GM10248 (cell line): ENCODE data around the gene BPIFB3.

Experiments used
- CTCF ChIA-PET: fragments of 300-600 bp; sonication (Branson Sonifier 250); formaldehyde crosslinking; extraction: SDS; loops from one replicate; lab custom pipeline; 2021; ENCODE audit warnings: antibody characterized with exemption; lab: Yijun Ruan, JAX
- POLR2A ChIA-PET: fragments of 350-650 bp; sonication (Branson Sonifier 250); formaldehyde crosslinking; extraction: SDS; loops from one replicate; lab custom pipeline; 2020; ENCODE audit warnings: antibody characterized with exemption; lab: Yijun Ruan, JAX
- DNase-seq: peaks from one replicate; pipeline ENCODE4 v3.0.0; 2012; ENCODE audit errors: extremely low spot score
- TF ChIP-seq, protein P1 (sequence below): IDR thresholded peaks from 2 replicates; pipeline ENCODE4 v1.5.1; 2012; ENCODE audit warnings: mild to moderate bottlenecking, low read depth; ENCODE audit errors: extremely low read depth, missing control alignments, control extremely low read depth

The BPIFB3 gene

DNA sequence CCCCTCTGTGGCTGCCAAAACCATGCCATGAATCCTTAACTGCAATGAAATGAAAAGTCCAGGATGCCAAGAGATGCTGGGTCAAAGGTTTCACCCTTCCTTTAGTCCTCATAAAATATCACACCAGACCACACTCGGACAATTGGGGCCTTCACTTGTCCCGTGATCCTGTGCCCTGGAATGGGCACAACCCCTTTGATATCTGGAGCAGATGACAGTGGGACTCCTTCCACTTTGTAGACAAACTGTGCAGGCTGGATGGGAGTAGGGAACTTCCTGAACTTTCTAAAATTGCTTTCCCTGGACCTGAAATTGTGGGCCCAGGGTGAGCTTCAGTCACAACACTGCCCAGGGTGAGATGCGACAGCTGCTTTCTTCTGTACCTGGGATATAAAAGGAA lies 31.8 kb upstream of the BPIFB3 start:
- TF ChIP-seq, protein P1, sequence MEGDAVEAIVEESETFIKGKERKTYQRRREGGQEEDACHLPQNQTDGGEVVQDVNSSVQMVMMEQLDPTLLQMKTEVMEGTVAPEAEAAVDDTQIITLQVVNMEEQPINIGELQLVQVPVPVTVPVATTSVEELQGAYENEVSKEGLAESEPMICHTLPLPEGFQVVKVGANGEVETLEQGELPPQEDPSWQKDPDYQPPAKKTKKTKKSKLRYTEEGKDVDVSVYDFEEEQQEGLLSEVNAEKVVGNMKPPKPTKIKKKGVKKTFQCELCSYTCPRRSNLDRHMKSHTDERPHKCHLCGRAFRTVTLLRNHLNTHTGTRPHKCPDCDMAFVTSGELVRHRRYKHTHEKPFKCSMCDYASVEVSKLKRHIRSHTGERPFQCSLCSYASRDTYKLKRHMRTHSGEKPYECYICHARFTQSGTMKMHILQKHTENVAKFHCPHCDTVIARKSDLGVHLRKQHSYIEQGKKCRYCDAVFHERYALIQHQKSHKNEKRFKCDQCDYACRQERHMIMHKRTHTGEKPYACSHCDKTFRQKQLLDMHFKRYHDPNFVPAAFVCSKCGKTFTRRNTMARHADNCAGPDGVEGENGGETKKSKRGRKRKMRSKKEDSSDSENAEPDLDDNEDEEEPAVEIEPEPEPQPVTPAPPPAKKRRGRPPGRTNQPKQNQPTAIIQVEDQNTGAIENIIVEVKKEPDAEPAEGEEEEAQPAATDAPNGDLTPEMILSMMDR, result no peak
- no peak for DNase-seq
- ChIA-PET CTCF (no interaction called here), POLR2A (no interaction called here)

DNA sequence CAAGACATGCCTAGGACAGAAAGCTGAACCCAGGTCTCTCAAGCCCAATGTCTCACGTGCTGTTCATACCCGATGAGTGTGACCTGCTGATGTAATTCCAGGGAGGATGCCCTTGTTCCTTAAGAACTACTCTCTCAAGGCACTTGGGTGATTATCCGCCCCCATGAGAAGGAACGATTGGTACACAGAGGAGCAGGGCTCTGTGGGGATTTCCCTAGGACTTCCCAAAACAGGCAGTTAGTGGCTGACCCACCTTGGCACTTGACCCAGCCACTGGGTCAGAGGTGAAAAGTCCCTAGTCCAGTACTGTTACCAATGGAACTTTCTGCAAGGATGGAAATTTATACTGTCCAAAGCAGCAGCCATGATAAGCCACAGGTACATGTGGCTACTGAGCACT lies 31.4 kb upstream of the BPIFB3 start:
- ChIA-PET POLR2A (no interaction called here), CTCF (no interaction called here)
- TF ChIP-seq, protein P1, result no peak
- DNase-seq, result no peak

DNA sequence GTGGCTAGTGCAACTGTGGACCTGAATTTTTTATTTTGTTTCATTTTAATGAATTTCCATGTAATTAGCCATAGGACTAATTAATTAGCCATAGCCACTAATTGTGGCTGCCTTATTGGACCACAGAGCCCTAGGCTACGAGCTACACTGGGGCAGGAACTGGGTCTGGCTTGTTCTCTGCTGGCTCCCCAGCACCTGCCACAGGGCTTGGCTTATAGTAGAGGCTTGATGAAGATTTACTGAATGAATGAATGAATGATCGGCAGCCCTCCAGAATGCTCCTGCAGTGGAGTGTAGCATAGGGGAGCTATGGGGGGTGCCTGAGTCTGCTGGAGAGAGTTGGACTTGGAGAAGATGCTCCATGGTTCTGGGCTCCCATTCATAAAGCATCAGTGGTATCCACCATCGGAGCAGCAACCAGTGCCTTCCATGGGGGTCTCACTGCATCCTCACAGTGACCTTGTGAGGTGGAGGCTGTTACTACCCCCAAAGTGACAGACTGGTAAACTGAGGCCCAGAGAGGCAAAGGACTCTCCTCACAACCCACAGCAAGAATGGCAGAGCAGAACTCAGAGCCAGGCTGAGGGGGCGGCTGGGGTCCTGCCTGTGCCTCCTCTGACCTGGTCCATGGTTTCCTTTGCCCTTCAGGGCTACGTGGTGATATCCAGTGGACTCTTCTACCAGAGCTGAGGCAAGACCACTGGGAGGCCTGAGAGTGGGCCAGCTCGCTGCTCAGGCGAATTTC lies 30.8 kb upstream of the BPIFB3 start:
- DNase-seq, result no peak
- TF ChIP-seq, protein P1, result no peak
- ChIA-PET CTCF (no interaction called here), POLR2A (no interaction called here)

DNA sequence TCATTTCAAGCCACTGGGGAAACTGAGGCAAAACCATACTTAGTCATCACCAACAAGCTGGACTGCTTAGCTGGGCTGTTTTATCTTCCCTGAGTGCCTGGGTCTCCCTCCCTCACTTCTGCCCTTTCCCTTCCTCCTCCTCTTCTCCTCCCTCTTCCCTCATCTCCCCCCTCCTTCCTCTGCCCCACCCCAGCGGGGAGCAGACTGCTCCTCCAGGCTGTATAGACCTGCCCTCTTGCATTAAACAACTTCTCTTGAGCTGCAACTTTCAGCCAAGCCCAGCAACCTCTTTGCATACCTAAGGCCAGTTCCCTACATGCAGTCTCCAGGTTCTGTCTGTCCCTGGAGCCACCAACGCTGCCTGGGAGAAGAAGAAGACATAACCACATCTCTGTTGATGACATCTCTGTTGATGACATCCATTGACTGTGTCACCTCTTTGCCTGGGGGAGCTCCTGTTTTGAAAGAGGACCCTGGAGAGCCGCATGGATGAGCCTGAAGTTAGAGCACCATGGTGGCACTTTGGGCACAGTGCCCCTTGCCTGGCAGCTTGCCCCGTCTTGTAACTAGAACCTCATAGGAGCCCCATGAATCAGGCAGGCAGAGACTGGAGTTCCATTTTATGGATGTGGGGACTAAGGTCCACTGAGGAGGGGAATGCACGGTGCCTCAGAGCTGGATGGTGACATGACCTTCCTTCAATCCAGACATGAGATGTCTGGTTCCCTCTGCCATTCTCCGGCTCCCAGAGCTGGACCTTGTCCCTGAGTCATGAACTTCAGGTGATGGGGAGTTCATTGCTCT lies 30.1 kb upstream of the BPIFB3 start:
- no peak for DNase-seq
- POLR2A ChIA-PET, result no interaction called here
- CTCF ChIA-PET, result interaction anchor here (1.1 kb wide), 1 partner anchor 14 kb away, joined by 3 read pairs; no protein-coding TSS in a partner anchor
- TF ChIP-seq, protein P1, result no peak

DNA sequence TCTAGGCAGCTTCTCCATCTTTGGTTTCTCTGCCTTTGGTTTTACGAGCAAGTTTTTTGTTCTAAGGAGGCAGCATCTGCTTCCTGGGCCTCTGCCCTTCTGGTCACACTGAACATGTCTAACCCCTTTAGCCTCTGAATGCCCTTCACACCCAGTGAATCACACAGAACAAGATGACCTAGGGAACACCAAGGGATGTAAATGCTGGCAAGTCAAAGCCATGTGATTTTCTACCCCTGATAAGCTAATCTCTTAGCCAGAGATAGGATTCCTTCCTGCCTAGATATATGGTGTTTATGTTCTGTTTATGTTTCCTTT lies 29.5 kb upstream of the BPIFB3 start:
- ChIA-PET POLR2A (no interaction called here), CTCF (interaction anchor here (1.1 kb wide), 1 partner anchor 15 kb away, joined by 3 read pairs; no protein-coding TSS in a partner anchor)
- TF ChIP-seq, protein P1, result no peak
- DNase-seq, result no peak

DNA sequence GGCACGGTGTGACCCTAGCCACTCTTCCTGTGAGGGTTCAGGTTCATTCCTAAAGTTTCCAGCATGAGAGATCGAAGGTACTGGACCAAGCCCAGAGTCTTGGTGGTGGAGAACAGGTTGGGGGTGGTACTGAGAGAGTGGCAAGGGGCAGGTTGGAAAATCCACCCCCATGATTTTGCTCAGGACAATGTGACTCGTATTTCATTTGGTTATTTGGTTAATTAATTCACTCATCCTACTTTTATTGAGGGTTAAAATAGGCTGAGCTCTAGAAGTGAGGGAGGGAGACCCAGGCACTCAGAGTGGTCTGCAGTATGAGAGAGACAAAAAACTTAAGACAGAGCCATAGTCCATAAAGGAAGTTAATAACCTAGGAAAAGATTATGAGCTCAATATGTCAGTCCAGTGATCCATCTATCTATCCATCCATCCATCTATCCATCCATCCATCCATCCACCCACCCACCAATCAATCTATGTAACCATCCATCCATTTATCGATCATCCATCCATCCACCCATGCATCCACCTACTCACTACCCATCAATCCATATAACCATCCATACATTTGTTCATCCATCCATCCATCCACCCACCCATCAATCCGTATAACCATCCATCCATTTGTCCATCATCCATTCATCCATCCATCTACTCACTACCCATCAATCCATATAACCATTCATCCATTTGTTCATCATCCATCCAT lies 28.9 kb upstream of the BPIFB3 start:
- ChIA-PET CTCF (interaction anchor here (1.1 kb wide), 1 partner anchor 15 kb away, joined by 3 read pairs; no protein-coding TSS in a partner anchor), POLR2A (no interaction called here)
- DNase-seq, result no peak
- TF ChIP-seq, protein P1, result no peak
